ENCODE data around the gene POLR2J2.
"Not testable (repeated sequence)": the region's sequence is repeated elsewhere in the genome, so short reads cannot be mapped to it uniquely, and the experiment has no call there.

Gene POLR2J2

DNA sequence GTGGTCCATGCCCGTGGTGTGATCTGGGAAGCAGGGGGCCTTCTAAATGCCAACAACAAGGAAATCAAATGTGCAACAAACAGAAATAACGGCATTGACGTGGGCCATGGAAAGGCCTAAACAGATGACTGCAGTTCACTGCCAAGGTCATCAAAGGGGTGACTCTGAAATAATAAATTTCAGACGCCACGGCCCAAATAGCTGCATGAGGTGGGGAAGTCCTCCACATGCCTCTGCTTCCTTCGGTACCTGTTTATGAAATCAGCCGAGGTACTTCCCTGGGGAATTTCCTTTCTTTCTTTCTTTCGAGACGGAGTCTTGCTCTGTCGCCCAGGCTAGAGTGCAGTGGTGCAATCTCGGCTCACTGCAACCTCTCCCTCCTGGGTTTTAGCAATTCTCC is 6.7 kb downstream of the POLR2J2 start:
- not testable (repeated sequence) for H3K4me3 ChIP-seq (ENCODE audit: low read depth, low read length); H3K27me3 ChIP-seq (ENCODE audit: control insufficient read depth, insufficient read depth, low read length); H3K9me3 ChIP-seq (ENCODE audit: control insufficient read depth, insufficient read depth, low read depth, low read length); H3K4me1 ChIP-seq (ENCODE audit: control insufficient read depth, insufficient read depth, low read length); H3K9ac ChIP-seq (ENCODE audit: low read length); H3K36me3 ChIP-seq (ENCODE audit: control insufficient read depth, insufficient read depth, low read length); H3K27ac ChIP-seq (ENCODE audit: low read depth, low read length)

- not testable (repeated sequence) for H3K9me3 ChIP-seq (ENCODE audit: control insufficient read depth, insufficient read depth, low read depth, low read length); H3K27me3 ChIP-seq (ENCODE audit: control insufficient read depth, insufficient read depth, low read length); H3K27ac ChIP-seq (ENCODE audit: low read depth, low read length); H3K4me3 ChIP-seq (ENCODE audit: low read depth, low read length); H3K9ac ChIP-seq (ENCODE audit: low read length); H3K4me1 ChIP-seq (ENCODE audit: control insufficient read depth, insufficient read depth, low read length); H3K36me3 ChIP-seq (ENCODE audit: control insufficient read depth, insufficient read depth, low read length)
Observed at GRCh38 chr7:102649924-102650323, 21.5 kb downstream of the POLR2J2 start, which contains the start of gene SPDYE2B. SPDYE2B (plus strand) TSS chr7:102650319; CDS start chr7:102652349, 2,030 bp downstream.

- H3K36me3 ChIP-seq (ENCODE audit: control insufficient read depth, insufficient read depth, low read length); H3K4me3 ChIP-seq (ENCODE audit: low read depth, low read length); H3K9ac ChIP-seq (ENCODE audit: low read length); H3K4me1 ChIP-seq (ENCODE audit: control insufficient read depth, insufficient read depth, low read length); H3K27ac ChIP-seq (ENCODE audit: low read depth, low read length); H3K27me3 ChIP-seq (ENCODE audit: control insufficient read depth, insufficient read depth, low read length); H3K9me3 ChIP-seq (ENCODE audit: control insufficient read depth, insufficient read depth, low read depth, low read length): not testable (repeated sequence)
Observed at GRCh38 chr7:102647813-102648212, 23.6 kb downstream of the POLR2J2 start.

DNA sequence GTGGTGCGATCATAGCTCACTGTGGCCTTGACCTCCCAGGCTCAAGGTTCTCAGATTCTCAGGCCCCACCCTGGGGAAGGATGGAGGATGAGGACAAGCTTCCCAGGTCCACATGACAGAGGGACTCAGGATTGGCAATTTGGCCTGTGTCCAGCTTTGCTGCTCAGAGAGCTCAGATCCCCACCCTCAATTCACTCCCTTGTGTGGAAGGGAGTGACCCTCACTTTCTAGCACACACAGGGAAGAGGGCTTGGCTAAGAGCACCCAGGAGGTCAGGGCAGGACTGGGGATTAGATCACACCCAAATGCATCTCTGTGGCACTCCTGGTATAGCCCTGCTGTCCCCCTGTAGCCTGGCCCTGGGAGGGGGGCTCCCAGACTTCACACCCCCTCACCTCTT is 28.1 kb downstream of the POLR2J2 start:
- not testable (repeated sequence) for H3K9me3 ChIP-seq (ENCODE audit: control insufficient read depth, insufficient read depth, low read depth, low read length); H3K9ac ChIP-seq (ENCODE audit: low read length); H3K27ac ChIP-seq (ENCODE audit: low read depth, low read length); H3K27me3 ChIP-seq (ENCODE audit: control insufficient read depth, insufficient read depth, low read length); H3K4me1 ChIP-seq (ENCODE audit: control insufficient read depth, insufficient read depth, low read length); H3K36me3 ChIP-seq (ENCODE audit: control insufficient read depth, insufficient read depth, low read length); H3K4me3 ChIP-seq (ENCODE audit: low read depth, low read length)

- H3K4me1 ChIP-seq (ENCODE audit: control insufficient read depth, insufficient read depth, low read length), result not testable (repeated sequence)
Observed at GRCh38 chr7:102642691-102643090, 28.8 kb downstream of the POLR2J2 start, which contains the start of gene UPK3BL1. UPK3BL1 (minus strand) TSS chr7:102642791; CDS start chr7:102642741, 50 bp downstream.

GRCh38 chr7:102638848-102639247 is 32.6 kb downstream of the POLR2J2 start:
- H3K9ac ChIP-seq (ENCODE audit: low read length); H3K9me3 ChIP-seq (ENCODE audit: control insufficient read depth, insufficient read depth, low read depth, low read length); H3K27me3 ChIP-seq (ENCODE audit: control insufficient read depth, insufficient read depth, low read length); H3K27ac ChIP-seq (ENCODE audit: low read depth, low read length); H3K4me3 ChIP-seq (ENCODE audit: low read depth, low read length); H3K4me1 ChIP-seq (ENCODE audit: control insufficient read depth, insufficient read depth, low read length); H3K36me3 ChIP-seq (ENCODE audit: control insufficient read depth, insufficient read depth, low read length): not testable (repeated sequence)

More at GRCh38 chr7:102642691-102643090, 28.8 kb downstream of the POLR2J2 start, which contains the start of gene UPK3BL1:
- not testable (repeated sequence) for H3K9ac ChIP-seq (ENCODE audit: low read length); H3K36me3 ChIP-seq (ENCODE audit: control insufficient read depth, insufficient read depth, low read length); H3K9me3 ChIP-seq (ENCODE audit: control insufficient read depth, insufficient read depth, low read depth, low read length); H3K27me3 ChIP-seq (ENCODE audit: control insufficient read depth, insufficient read depth, low read length); H3K4me3 ChIP-seq (ENCODE audit: low read depth, low read length); H3K27ac ChIP-seq (ENCODE audit: low read depth, low read length)

GRCh38 chr7:102636956-102637355 is 34.5 kb downstream of the POLR2J2 start:
- H3K4me3 ChIP-seq (ENCODE audit: low read depth, low read length); H3K36me3 ChIP-seq (ENCODE audit: control insufficient read depth, insufficient read depth, low read length); H3K4me1 ChIP-seq (ENCODE audit: control insufficient read depth, insufficient read depth, low read length); H3K9ac ChIP-seq (ENCODE audit: low read length); H3K27me3 ChIP-seq (ENCODE audit: control insufficient read depth, insufficient read depth, low read length); H3K27ac ChIP-seq (ENCODE audit: low read depth, low read length); H3K9me3 ChIP-seq (ENCODE audit: control insufficient read depth, insufficient read depth, low read depth, low read length): not testable (repeated sequence)

- H3K9me3 ChIP-seq (ENCODE audit: control insufficient read depth, insufficient read depth, low read depth, low read length); H3K27ac ChIP-seq (ENCODE audit: low read depth, low read length); H3K4me3 ChIP-seq (ENCODE audit: low read depth, low read length); H3K27me3 ChIP-seq (ENCODE audit: control insufficient read depth, insufficient read depth, low read length); H3K9ac ChIP-seq (ENCODE audit: low read length); H3K36me3 ChIP-seq (ENCODE audit: control insufficient read depth, insufficient read depth, low read length); H3K4me1 ChIP-seq (ENCODE audit: control insufficient read depth, insufficient read depth, low read length): not testable (repeated sequence)
Observed at GRCh38 chr7:102635354-102635753, 36.1 kb downstream of the POLR2J2 start.

GRCh38 chr7:102634299-102634698 is 37.2 kb downstream of the POLR2J2 start:
- H3K27me3 ChIP-seq (ENCODE audit: control insufficient read depth, insufficient read depth, low read length); H3K9ac ChIP-seq (ENCODE audit: low read length); H3K27ac ChIP-seq (ENCODE audit: low read depth, low read length); H3K4me3 ChIP-seq (ENCODE audit: low read depth, low read length); H3K9me3 ChIP-seq (ENCODE audit: control insufficient read depth, insufficient read depth, low read depth, low read length); H3K36me3 ChIP-seq (ENCODE audit: control insufficient read depth, insufficient read depth, low read length); H3K4me1 ChIP-seq (ENCODE audit: control insufficient read depth, insufficient read depth, low read length): not testable (repeated sequence)

- not testable (repeated sequence) for H3K27me3 ChIP-seq (ENCODE audit: control insufficient read depth, insufficient read depth, low read length); H3K27ac ChIP-seq (ENCODE audit: low read depth, low read length); H3K36me3 ChIP-seq (ENCODE audit: control insufficient read depth, insufficient read depth, low read length); H3K4me3 ChIP-seq (ENCODE audit: low read depth, low read length); H3K9ac ChIP-seq (ENCODE audit: low read length); H3K4me1 ChIP-seq (ENCODE audit: control insufficient read depth, insufficient read depth, low read length); H3K9me3 ChIP-seq (ENCODE audit: control insufficient read depth, insufficient read depth, low read depth, low read length)
Observed at GRCh38 chr7:102630622-102631021, 40.8 kb downstream of the POLR2J2 start.

GRCh38 chr7:102627271-102627904 is 44.1 kb downstream of the POLR2J2 start:
- H3K9ac ChIP-seq (ENCODE audit: low read length); H3K36me3 ChIP-seq (ENCODE audit: control insufficient read depth, insufficient read depth, low read length); H3K4me1 ChIP-seq (ENCODE audit: control insufficient read depth, insufficient read depth, low read length); H3K9me3 ChIP-seq (ENCODE audit: control insufficient read depth, insufficient read depth, low read depth, low read length); H3K27me3 ChIP-seq (ENCODE audit: control insufficient read depth, insufficient read depth, low read length); H3K4me3 ChIP-seq (ENCODE audit: low read depth, low read length); H3K27ac ChIP-seq (ENCODE audit: low read depth, low read length): not testable (repeated sequence)

- H3K4me1 ChIP-seq (ENCODE audit: control insufficient read depth, insufficient read depth, low read length); H3K27me3 ChIP-seq (ENCODE audit: control insufficient read depth, insufficient read depth, low read length); H3K36me3 ChIP-seq (ENCODE audit: control insufficient read depth, insufficient read depth, low read length); H3K4me3 ChIP-seq (ENCODE audit: low read depth, low read length); H3K27ac ChIP-seq (ENCODE audit: low read depth, low read length); H3K9me3 ChIP-seq (ENCODE audit: control insufficient read depth, insufficient read depth, low read depth, low read length); H3K9ac ChIP-seq (ENCODE audit: low read length): not testable (repeated sequence)
Observed at GRCh38 chr7:102618122-102618521, 53.3 kb downstream of the POLR2J2 start.

Measured in HUES6 (cell line).